GM19395 (cell line): Measurements from ENCODE around the gene DAGLB.
"Not testable (repeated sequence)": the region's sequence is repeated elsewhere in the genome, so short reads cannot be mapped to it uniquely, and the experiment has no call there.

Source experiments
- ATAC-seq: cut with Tn5 transposase; IDR thresholded peaks from one replicate; pipeline ENCODE4 v1.9.1; 2021; ENCODE audit warnings: mild to moderate bottlenecking, moderate library complexity; ENCODE audit not compliant: unreplicated experiment

The DAGLB gene

GRCh38 chr7:6447581-6448199 lies at the start of gene DAGLB:
DAGLB (minus strand) TSS chr7:6447954; CDS start chr7:6447842, 112 bp downstream.
- peak; percentile 81 for ATAC-seq

- ATAC-seq: no peak
Measured at GRCh38 chr7:6497637-6497905, 49.8 kb upstream of the DAGLB start.

- ATAC-seq: no peak
Measured at GRCh38 chr7:6496842-6497636, 49.3 kb upstream of the DAGLB start.

GRCh38 chr7:6495597-6496262 lies 48.0 kb upstream of the DAGLB start:
- no peak for ATAC-seq

- ATAC-seq: no peak
Measured at GRCh38 chr7:6494365-6494764, 46.6 kb upstream of the DAGLB start.

- no peak for ATAC-seq
Measured at GRCh38 chr7:6491194-6491593, 43.4 kb upstream of the DAGLB start.

GRCh38 chr7:6489612-6490011 lies 41.9 kb upstream of the DAGLB start:
- ATAC-seq: no peak

GRCh38 chr7:6487184-6487545 lies 39.4 kb upstream of the DAGLB start:
- no peak for ATAC-seq

- ATAC-seq: no peak
Measured at GRCh38 chr7:6486438-6487183, 38.9 kb upstream of the DAGLB start.

- ATAC-seq: peak; percentile 9
Measured at GRCh38 chr7:6482743-6483119, 35.0 kb upstream of the DAGLB start.

GRCh38 chr7:6482307-6482706 lies 34.6 kb upstream of the DAGLB start:
- no peak for ATAC-seq

- no peak for ATAC-seq
Measured at GRCh38 chr7:6481445-6481844, 33.7 kb upstream of the DAGLB start.

- ATAC-seq: no peak
Measured at GRCh38 chr7:6480323-6480660, 32.5 kb upstream of the DAGLB start.

GRCh38 chr7:6479067-6479466 lies 31.3 kb upstream of the DAGLB start:
- ATAC-seq: no peak

- no peak for ATAC-seq
Measured at GRCh38 chr7:6478186-6478585, 30.4 kb upstream of the DAGLB start.

- no peak for ATAC-seq
Measured at GRCh38 chr7:6477318-6477660, 29.5 kb upstream of the DAGLB start.

GRCh38 chr7:6476596-6477317 lies 29.0 kb upstream of the DAGLB start:
- ATAC-seq: no peak

GRCh38 chr7:6475433-6476186 lies 27.9 kb upstream of the DAGLB start:
- no peak for ATAC-seq

- ATAC-seq: no peak
Measured at GRCh38 chr7:6465862-6466261, 18.1 kb upstream of the DAGLB start.

- ATAC-seq: not testable (repeated sequence)
Measured at GRCh38 chr7:6463609-6464008, 15.9 kb upstream of the DAGLB start.
